ENCODE data around the gene A2M. TPM values are rescaled to one million over a fixed set of nuclear protein-coding genes. Genes with fewer than 3 reads are reported as not detected.

A2M gene
- total and polyA plus RNA-seq, 2 of the 4 experiments (the other 2 are of a cell fraction) = 1.1 to 3.2 TPM

DNA sequence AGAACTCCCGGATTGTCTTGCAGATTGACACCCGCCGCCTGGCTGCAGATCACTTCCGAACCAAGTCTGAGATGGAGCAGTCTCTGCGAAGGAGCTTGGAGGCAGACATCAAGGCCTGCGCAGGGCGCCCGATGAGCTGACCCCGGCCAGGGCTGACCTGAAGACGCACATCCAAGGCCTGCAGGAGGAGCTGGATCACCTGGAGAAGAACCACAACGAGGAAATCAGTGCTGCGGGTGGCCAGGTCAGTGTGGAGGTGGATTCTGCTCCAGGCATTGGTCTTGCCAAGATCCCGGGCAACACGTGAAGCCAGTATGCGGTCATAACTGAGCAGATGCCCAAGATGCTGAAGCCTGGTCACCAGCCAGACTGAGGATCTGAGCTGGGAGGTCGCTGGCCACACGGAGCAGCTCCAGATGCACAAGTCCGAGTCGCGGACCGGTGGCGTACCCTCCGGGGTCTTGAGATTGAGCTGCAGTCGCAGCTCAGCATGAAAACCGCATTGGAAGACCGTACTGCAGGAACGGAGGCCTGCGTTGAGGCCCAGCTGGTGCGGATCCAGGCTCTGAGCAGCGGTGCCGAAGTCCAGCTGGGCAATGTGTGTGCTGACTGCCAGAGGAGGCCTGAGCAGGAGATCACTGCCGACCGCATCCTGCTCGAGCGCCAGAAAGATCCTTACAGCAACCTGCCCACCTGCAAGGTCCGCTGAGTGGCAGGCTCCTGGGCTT, 12.4 kb upstream of the A2M start:
- Histone ChIP-seq H3K18ac (ENCODE audit: low read depth, low read length) (no peak overlapping the region), H3K9me1 (ENCODE audit: insufficient read depth, low read length) (no peaks in the 10 kb centered on the region), H4K8ac (ENCODE audit: low read depth in 2 of 2, low read length in 2 of 2) (no peak overlapping the region), H2BK5ac (ENCODE audit: low read depth, low read length, poor library complexity, severe bottlenecking) (no peak overlapping the region), H3K36me3 (ENCODE audit: control insufficient read depth, insufficient read depth, low read length) (no peaks in the 10 kb centered on the region), H3K27ac (ENCODE audit: insufficient read depth, low read length) (no peak overlapping the region), H3K4ac (ENCODE audit: low read depth, low read length) (no peak overlapping the region), H4K91ac (ENCODE audit: insufficient read depth, low read depth, low read length) (no peak overlapping the region), H3K23ac (ENCODE audit: low read depth, low read length) (no peak overlapping the region), H3K56ac (ENCODE audit: extremely low read depth, insufficient read depth, low read length) (no peak overlapping the region), H3K79me1 (ENCODE audit: low read depth in 1 of 2, low read length in 2 of 2) (no peaks in the 10 kb centered on the region), H3K9ac (ENCODE audit: low read depth, low read length) (no peak overlapping the region), H3K27me3 (ENCODE audit: control insufficient read depth, insufficient read depth, low read length) (peaks cover 3% of the 10 kb centered on the region; the same call in 1 of the 2 replicates), H2AK5ac (ENCODE audit: low read depth, low read length) (no peak overlapping the region), H3K4me3 (ENCODE audit: insufficient read depth, low read depth, low read length) (no peak overlapping the region), H3K9me3 (ENCODE audit: control insufficient read depth, insufficient read depth, low read length) (peaks cover 3% of the 10 kb centered on the region; the same call in 1 of the 2 replicates), H3K14ac (replicated peaks; ENCODE audit: low read depth, low read length) (no peak overlapping the region), H3K4me2 (ENCODE audit: low read depth, low read length) (no peak overlapping the region), H4K20me1 (ENCODE audit: insufficient read depth, low read length) (no peaks in the 10 kb centered on the region), H3K4me1 (ENCODE audit: control insufficient read depth, insufficient read depth, low read length) (peaks cover 7% of the 10 kb centered on the region; the same call in 1 of the 2 replicates), H2AFZ (replicated peaks; ENCODE audit: low read length, poor library complexity) (no peak overlapping the region), H2BK15ac (ENCODE audit: low read depth, low read length) (no peak overlapping the region), H2BK120ac (ENCODE audit: low read depth, low read length) (no peak overlapping the region), H2AK9ac (replicated peaks; ENCODE audit: low read depth, low read length, poor library complexity) (no peak overlapping the region), H2BK20ac (ENCODE audit: low read depth, low read length) (no peak overlapping the region), H4K5ac (ENCODE audit: low read depth, low read length) (no peak overlapping the region)
- 93% methylated on average over 17 of the region's 36 CpGs; no CpG with 5 or more reads in 1 of the 2 experiments for WGBS, 2 experiments (ENCODE audit: extremely low coverage in 2 of 2, insufficient read length in 1 of 2)
- ChIA-PET POLR2A (ENCODE audit: unreplicated experiment) (no interaction called here), CTCF (no interaction called here)
- ATAC-seq (ENCODE audit: low read depth) (no peak), DNase-seq (no peak)
- dilution Hi-C loops (cut with HindIII; ENCODE audit: low sequenced_read_pairs, unreplicated experiment) (no loop called here), in situ Hi-C loops (cut with MboI; ENCODE audit: low sequenced_read_pairs) (no loop called here), intact Hi-C loops (cut with micrococcal nuclease) (no loop called here)
- BruUV-seq (replicated peaks) = no TSS peak
- TF ChIP-seq CEBPB (IDR thresholded peaks at IDR 0.05; ENCODE audit: low read depth, low read length) (no peak), SMC3 (IDR thresholded peaks at IDR 0.05; ENCODE audit: low read depth, low read length) (no peak), BHLHE40 (IDR thresholded peaks at IDR 0.05; ENCODE audit: low read depth, low read length) (no peak), FOS (IDR thresholded peaks at IDR 0.05; ENCODE audit: low read depth, low read length) (no peak), CTCF (conservative IDR thresholded peaks at IDR 0.05; ENCODE audit: low read depth, low read length) (no peak), NFE2L2 (IDR thresholded peaks at IDR 0.05; ENCODE audit: low read depth, low read length) (no peak), MXI1 (IDR thresholded peaks at IDR 0.05; ENCODE audit: borderline replicate concordance, low read depth, low read length) (no peak), MAFK (IDR thresholded peaks at IDR 0.05; ENCODE audit: low read depth, low read length) (no peak), RAD21 (IDR thresholded peaks at IDR 0.05; ENCODE audit: low read length) (no peak), POLR2A (IDR thresholded peaks at IDR 0.05; ENCODE audit: low read depth, low read length) (no peak), RCOR1 (IDR thresholded peaks at IDR 0.05; ENCODE audit: insufficient replicate concordance, low read length) (no peak), RFX5 (IDR thresholded peaks at IDR 0.05; ENCODE audit: low read depth, low read length) (no peak), CHD1 (IDR thresholded peaks at IDR 0.05; ENCODE audit: low read depth, low read length) (no peak), MAZ (IDR thresholded peaks at IDR 0.05; ENCODE audit: borderline replicate concordance, low read depth, low read length) (no peak)
- TF ChIP-seq, protein P1, sequence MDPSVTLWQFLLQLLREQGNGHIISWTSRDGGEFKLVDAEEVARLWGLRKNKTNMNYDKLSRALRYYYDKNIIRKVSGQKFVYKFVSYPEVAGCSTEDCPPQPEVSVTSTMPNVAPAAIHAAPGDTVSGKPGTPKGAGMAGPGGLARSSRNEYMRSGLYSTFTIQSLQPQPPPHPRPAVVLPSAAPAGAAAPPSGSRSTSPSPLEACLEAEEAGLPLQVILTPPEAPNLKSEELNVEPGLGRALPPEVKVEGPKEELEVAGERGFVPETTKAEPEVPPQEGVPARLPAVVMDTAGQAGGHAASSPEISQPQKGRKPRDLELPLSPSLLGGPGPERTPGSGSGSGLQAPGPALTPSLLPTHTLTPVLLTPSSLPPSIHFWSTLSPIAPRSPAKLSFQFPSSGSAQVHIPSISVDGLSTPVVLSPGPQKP (IDR thresholded peaks at IDR 0.05; ENCODE audit: borderline replicate concordance, low read depth, low read length) = no peak
- TF ChIP-seq, protein P2, sequence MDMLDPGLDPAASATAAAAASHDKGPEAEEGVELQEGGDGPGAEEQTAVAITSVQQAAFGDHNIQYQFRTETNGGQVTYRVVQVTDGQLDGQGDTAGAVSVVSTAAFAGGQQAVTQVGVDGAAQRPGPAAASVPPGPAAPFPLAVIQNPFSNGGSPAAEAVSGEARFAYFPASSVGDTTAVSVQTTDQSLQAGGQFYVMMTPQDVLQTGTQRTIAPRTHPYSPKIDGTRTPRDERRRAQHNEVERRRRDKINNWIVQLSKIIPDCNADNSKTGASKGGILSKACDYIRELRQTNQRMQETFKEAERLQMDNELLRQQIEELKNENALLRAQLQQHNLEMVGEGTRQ (IDR thresholded peaks at IDR 0.05; ENCODE audit: low read depth, low read length) = no peak
